HEK293T (cell line): Measurements from ENCODE around the gene USP1.

Experiments
- FOXA1 ChIP-seq: fragments of 450-650 bp; IDR thresholded peaks from 2 replicates; pipeline ENCODE4 v1.6.1; 2016; ENCODE audit warnings: mild to moderate bottlenecking
- FOXK2 ChIP-seq: fragments of 450-650 bp; IDR thresholded peaks from 2 replicates; pipeline ENCODE4 v1.6.1; 2016; ENCODE audit warnings: mild to moderate bottlenecking
- FOXM1 ChIP-seq: fragments of 450-650 bp; IDR thresholded peaks from 2 replicates; pipeline ENCODE4 v1.6.1; 2017; ENCODE audit warnings: mild to moderate bottlenecking, borderline replicate concordance
- L3MBTL2 ChIP-seq: fragments of 450-650 bp; conservative IDR thresholded peaks from 2 replicates; pipeline ENCODE4 v1.6.1; 2016; ENCODE audit warnings: mild to moderate bottlenecking
- SP1 ChIP-seq: fragments of 450-650 bp; IDR thresholded peaks from 2 replicates; pipeline ENCODE4 v1.6.1; 2017
- SUZ12 ChIP-seq: fragments of 450-650 bp; IDR thresholded peaks from 2 replicates; pipeline ENCODE4 v1.6.1; 2016; ENCODE audit warnings: mild to moderate bottlenecking
- ZNF384 ChIP-seq: fragments of 450-650 bp; IDR thresholded peaks from 2 replicates; pipeline ENCODE4 v1.6.1; 2016

GRCh38 chr1:62428351-62428750 is 8.5 kb upstream of the USP1 start:
- TF ChIP-seq ZNF384 = no peak
- no peak for TF ChIP-seq L3MBTL2
- no peak for TF ChIP-seq FOXK2
- no peak for TF ChIP-seq FOXM1
- TF ChIP-seq SUZ12 = no peak
- TF ChIP-seq SP1 = no peak
- no peak for TF ChIP-seq FOXA1
